Ovary (tissue), 3 donors: ENCODE measurements around the gene GALNT5.

Experiments
- CTCF ChIP-seq, 3 donors: fragments of 450-650 bp in 2 of 3; fragments of 200-600 bp in 1 of 3; IDR thresholded peaks; one replicate each; pipeline versions ENCODE4 v1.5.1 to v1.8.0; 2016 to 2022; ENCODE audit warnings: antibody characterized with exemption in 3 of 3, mild to moderate bottlenecking in 1 of 3
- EP300 ChIP-seq: sonication (generic); formaldehyde crosslinking; IDR thresholded peaks from one replicate; pipeline ENCODE4 v1.6.1; 2017; ENCODE audit warnings: antibody characterized with exemption
- POLR2A ChIP-seq: fragments of 450-650 bp; IDR thresholded peaks from one replicate; pipeline ENCODE4 v1.6.1; 2017; ENCODE audit warnings: antibody characterized with exemption, mild to moderate bottlenecking, moderate library complexity
- donor health status: DM: no; HTN: no; CAD: no.

- no peak for TF ChIP-seq CTCF (IDR thresholded peaks at IDR 0.05)
- no peak for TF ChIP-seq POLR2A
- no peak for TF ChIP-seq EP300
Measured at GRCh38 chr2:157251932-157252331, 5.6 kb upstream of the GALNT5 start.
